Breast epithelium (tissue), 4 donors: ENCODE measurements around the gene MSH5. TPM values are rescaled to one million over a fixed set of nuclear protein-coding genes. Genes with fewer than 3 reads are reported as not detected.

Experiments used
- DNase-seq, 2 donors: peaks; one replicate each; pipeline ENCODE4 v3.0.0-alpha.2; 2019; ENCODE audit warnings: low spot score in 2 of 2
- H3K27ac ChIP-seq, 2 donors: fragments of 200-600 bp; sonication (generic) in 1 of 2; one replicate each; pipeline ENCODE4 v1.5.1; 2016 to 2019; ENCODE audit warnings: mild to moderate bottlenecking in 1 of 2
- H3K27me3 ChIP-seq, 2 donors: fragments of 200-600 bp; sonication (generic) in 1 of 2; one replicate each; pipeline versions ENCODE4 v1.5.1 to v1.6.0; 2017 to 2019; ENCODE audit warnings: control low read depth in 1 of 2, mild to moderate bottlenecking in 1 of 2
- H3K36me3 ChIP-seq: fragments of 200-600 bp; one replicate; pipeline ENCODE4 v1.5.1; 2019
- H3K4me1 ChIP-seq, 2 donors: fragments of 200-600 bp; sonication (generic); one replicate each; pipeline ENCODE4 v1.5.1; 2016 to 2019; ENCODE audit warnings: control low read depth in 1 of 2
- H3K4me3 ChIP-seq, 3 donors: fragments of 200-600 bp; sonication (generic); 1 replicate in 2 of 3; 2 replicates in 1 of 3; pipeline ENCODE4 v1.5.1; 2016 to 2019; ENCODE audit warnings: mild to moderate bottlenecking in 3 of 3, moderate library complexity in 2 of 3
- H3K9me3 ChIP-seq, 2 donors: fragments of 200-600 bp; sonication (generic) in 1 of 2; one replicate each; pipeline ENCODE4 v1.5.1; 2016 to 2019; ENCODE audit warnings: control low read depth in 1 of 2
- CTCF ChIP-seq, 3 donors: fragments of 450-650 bp; IDR thresholded peaks; one replicate each; pipeline ENCODE4 v1.5.1; 2016 to 2017; ENCODE audit warnings: antibody characterized with exemption in 3 of 3, mild to moderate bottlenecking in 3 of 3, moderate library complexity in 3 of 3
- POLR2A ChIP-seq: fragments of 450-650 bp; IDR thresholded peaks from one replicate; pipeline ENCODE4 v1.6.1; 2016; ENCODE audit warnings: antibody characterized with exemption, mild to moderate bottlenecking, moderate library complexity
- POLR2AphosphoS5 ChIP-seq, 3 donors: sonication (generic); formaldehyde crosslinking; IDR thresholded peaks; one replicate each; pipeline ENCODE4 v1.6.1; 2017; ENCODE audit warnings: antibody characterized with exemption in 3 of 3
- intact Hi-C: fragments of 100-400 bp; cut with DNase I; formaldehyde crosslinking; loops from one replicate; pipeline ENCODE4 v1.15.1; 2023; ENCODE audit warnings: low total_unique reads
- total RNA-seq, 3 donors: library from RNA; depleted of rRNA; stranded (reverse); fragments of >200 nt; gene quantifications; one replicate each; pipeline ENCODE4 v1.1.0, GENCODE V29; 2016

Gene MSH5
- total RNA-seq, 3 donors from 2014 or later: 7.9 to 13.4 (median 8.0) TPM

- H3K27ac ChIP-seq: no peak overlapping the region
- no peak for DNase-seq
- no peaks in the 10 kb centered on the region for H3K36me3 ChIP-seq
- H3K4me3 ChIP-seq: no peak overlapping the region
- H3K4me1 ChIP-seq: no peaks in the 10 kb centered on the region
- H3K9me3 ChIP-seq: no peaks in the 10 kb centered on the region
- intact Hi-C loops: no loop called here
- TF ChIP-seq POLR2AphosphoS5 (IDR thresholded peaks at IDR 0.05): no peak
- no peak for TF ChIP-seq POLR2A
- TF ChIP-seq CTCF (IDR thresholded peaks at IDR 0.05): no peak
- no peaks in the 10 kb centered on the region for H3K27me3 ChIP-seq
These were observed 28.6 kb upstream of the MSH5 start for GRCh38 chr6:31711233-31711632.

- intact Hi-C loops: no loop called here
- Histone ChIP-seq H3K4me1 (no peaks in the 10 kb centered on the region), H3K36me3 (no peaks in the 10 kb centered on the region), H3K27ac (no peak overlapping the region), H3K27me3 (no peaks in the 10 kb centered on the region), H3K9me3 (no peaks in the 10 kb centered on the region), H3K4me3 (no peak overlapping the region)
- DNase-seq: peak in 1 of 2 donors; percentile 37
- TF ChIP-seq POLR2A (no peak), CTCF (IDR thresholded peaks at IDR 0.05) (peak in 2 of 3 donors; percentile 11 to 50), POLR2AphosphoS5 (IDR thresholded peaks at IDR 0.05) (no peak)
These were observed 27.5 kb upstream of the MSH5 start for GRCh38 chr6:31712296-31712695.

GRCh38 chr6:31713465-31713864 is 26.3 kb upstream of the MSH5 start:
- H3K27me3 ChIP-seq: no peaks in the 10 kb centered on the region
- TF ChIP-seq CTCF (IDR thresholded peaks at IDR 0.05): no peak
- no peak for TF ChIP-seq POLR2AphosphoS5 (IDR thresholded peaks at IDR 0.05)
- no peak for TF ChIP-seq POLR2A
- no peak overlapping the region for H3K27ac ChIP-seq
- H3K4me3 ChIP-seq: no peak overlapping the region
- intact Hi-C loops: no loop called here
- peaks cover 3 to 6% of the 10 kb centered on the region in 2 donors for H3K4me1 ChIP-seq
- no peaks in the 10 kb centered on the region for H3K9me3 ChIP-seq
- no peak for DNase-seq
- no peaks in the 10 kb centered on the region for H3K36me3 ChIP-seq

GRCh38 chr6:31713991-31714684 is 25.7 kb upstream of the MSH5 start:
- no peaks in the 10 kb centered on the region for H3K27me3 ChIP-seq
- intact Hi-C loops: no loop called here
- no peaks in the 10 kb centered on the region for H3K9me3 ChIP-seq
- H3K4me1 ChIP-seq: peaks cover 3 to 6% of the 10 kb centered on the region in 2 donors
- no peak for DNase-seq
- no peaks in the 10 kb centered on the region for H3K36me3 ChIP-seq
- TF ChIP-seq POLR2AphosphoS5 (IDR thresholded peaks at IDR 0.05) (no peak), POLR2A (no peak), CTCF (IDR thresholded peaks at IDR 0.05) (no peak)
- H3K27ac ChIP-seq: no peak overlapping the region
- H3K4me3 ChIP-seq: no peak overlapping the region

- Histone ChIP-seq H3K9me3 (no peaks in the 10 kb centered on the region), H3K27ac (peak within 1 kb of the TSS in 1 of 2 donors; percentile 33), H3K4me3 (no peak within 1 kb of the TSS), H3K36me3 (no peaks in the 10 kb centered on the region), H3K27me3 (no peaks in the 10 kb centered on the region), H3K4me1 (peaks cover 3 to 6% of the 10 kb centered on the region in 2 donors)
- no peak for TF ChIP-seq POLR2AphosphoS5 (IDR thresholded peaks at IDR 0.05)
- intact Hi-C loops: no loop called here
- DNase-seq: no peak
These were observed 24.5 kb upstream of the MSH5 start, which contains the start of gene LY6G6D for GRCh38 chr6:31715022-31715958. Gene LY6G6D, plus strand, starts transcription at chr6:31715348. Its CDS starts 8 bp downstream, at chr6:31715356.
